SK-N-SH (cell line): ENCODE measurements around the gene SH2D4B.
"Not testable (repeated sequence)": the region's sequence is repeated elsewhere in the genome, so short reads cannot be mapped to it uniquely, and the experiment has no call there.

ENCODE experiments used
- CHD2 ChIP-seq: fragments of 150-350 bp; IDR thresholded peaks from 2 replicates; pipeline ENCODE4 v1.6.1; 2018; ENCODE audit warnings: low read length; ENCODE audit not compliant: partially characterized antibody
- CTCF ChIP-seq: fragments of 200-600 bp; sonication (generic); IDR thresholded peaks from 2 replicates; pipeline ENCODE4 v1.6.1; 2017; ENCODE audit warnings: antibody characterized with exemption, mild to moderate bottlenecking, moderate library complexity
- EP300 ChIP-seq, 2 experiments: IDR thresholded peaks; 2 replicates each; pipeline versions ENCODE4 v1.4.0 to v1.6.1; 2012; ENCODE audit warnings: borderline replicate concordance in 1 of 2, low read depth in 1 of 2, low read length in 1 of 2
- FOXM1 ChIP-seq: IDR thresholded peaks from 2 replicates; pipeline ENCODE4 v1.4.0; 2012; ENCODE audit warnings: low read depth, mild to moderate bottlenecking
- MAX ChIP-seq: IDR thresholded peaks from 2 replicates; pipeline ENCODE4 v1.4.0; 2012; ENCODE audit warnings: low read depth
- POLR2AphosphoS5 ChIP-seq: IDR thresholded peaks from 2 replicates; pipeline ENCODE4 v1.6.1; 2012; ENCODE audit warnings: low read depth, low read length
- RCOR1 ChIP-seq: fragments of 150-350 bp; IDR thresholded peaks from 2 replicates; pipeline ENCODE4 v1.6.1; 2017; ENCODE audit warnings: antibody characterized with exemption, low read length
- REST ChIP-seq: IDR thresholded peaks from 2 replicates; pipeline ENCODE4 v1.6.1; 2012; ENCODE audit warnings: mild to moderate bottlenecking, low read depth, low read length, moderate library complexity
- RXRA ChIP-seq: IDR thresholded peaks from 2 replicates; pipeline ENCODE4 v1.4.0; 2012; ENCODE audit warnings: low read depth, mild to moderate bottlenecking, borderline replicate concordance
- TCF12 ChIP-seq: IDR thresholded peaks from 2 replicates; pipeline ENCODE4 v1.4.0; 2012
- YY1 ChIP-seq: IDR thresholded peaks from 2 replicates; pipeline ENCODE4 v1.4.0; 2012; ENCODE audit warnings: low read depth, mild to moderate bottlenecking

- not testable (repeated sequence) for TF ChIP-seq EP300 (IDR thresholded peaks at IDR 0.05; ENCODE audit: borderline replicate concordance in 1 of 2, low read depth in 1 of 2, low read length in 1 of 2); YY1; CTCF; RCOR1; RXRA; POLR2AphosphoS5; MAX; TCF12; REST; CHD2; FOXM1
Observed at GRCh38 chr10:80543319-80543672, 5.6 kb downstream of the SH2D4B start.
